GM23338 (cell line): ENCODE data around the gene SLC19A2. TPM values are rescaled to one million over a fixed set of nuclear protein-coding genes. Genes with fewer than 3 reads are reported as not detected.

Experiments
- ATAC-seq: fragments of 200-7000 bp; cut with Tn5 transposase; 3 replicates; pipeline ENCODE4 v1.9.1; 2020
- DNase-seq: peaks from one replicate; pipeline ENCODE4 v3.0.0-alpha.2; 2015; ENCODE audit warnings: low spot score
- H2AFZ ChIP-seq: fragments of 200-600 bp; sonication (generic); 2 replicates; pipeline ENCODE4 v1.8.0; 2016; ENCODE audit warnings: antibody characterized with exemption, mild to moderate bottlenecking, moderate library complexity
- H3F3A ChIP-seq: fragments of 200-600 bp; sonication (generic); replicated peaks from 2 replicates; pipeline ENCODE4 v1.8.0; 2017; ENCODE audit warnings: antibody characterized with exemption, mixed run types, low read depth
- H3K27ac ChIP-seq: fragments of 200-600 bp; sonication (generic); 2 replicates; pipeline ENCODE4 v1.6.1; 2016; ENCODE audit warnings: low read depth
- H3K27me3 ChIP-seq: fragments of 200-600 bp; sonication (generic); 2 replicates; pipeline ENCODE4 v1.8.0; 2016; ENCODE audit warnings: mild to moderate bottlenecking, mixed run types, moderate library complexity; ENCODE audit not compliant: insufficient read depth
- H3K36me3 ChIP-seq: fragments of 200-600 bp; sonication (generic); 2 replicates; pipeline ENCODE4 v1.8.0; 2016; ENCODE audit warnings: mild to moderate bottlenecking; ENCODE audit not compliant: insufficient read depth
- H3K4me1 ChIP-seq: fragments of 200-600 bp; sonication (generic); 2 replicates; pipeline ENCODE4 v1.8.0; 2016; ENCODE audit warnings: mild to moderate bottlenecking, moderate library complexity; ENCODE audit not compliant: insufficient read depth
- H3K4me2 ChIP-seq: fragments of 200-600 bp; sonication (generic); 2 replicates; pipeline ENCODE4 v1.7.1; 2017; ENCODE audit warnings: mixed run types
- H3K4me3 ChIP-seq: fragments of 200-600 bp; sonication (generic); 2 replicates; pipeline ENCODE4 v1.6.1; 2016; ENCODE audit warnings: mixed run types
- H3K79me2 ChIP-seq: fragments of 200-600 bp; sonication (generic); replicated peaks from 2 replicates; pipeline ENCODE4 v1.8.0; 2017; ENCODE audit warnings: mild to moderate bottlenecking; ENCODE audit not compliant: insufficient read depth
- H3K9me2 ChIP-seq: fragments of 200-600 bp; sonication (generic); 2 replicates; pipeline ENCODE4 v1.8.0; 2017; ENCODE audit not compliant: insufficient read depth
- H4K20me1 ChIP-seq: fragments of 200-600 bp; sonication (generic); replicated peaks from 2 replicates; pipeline ENCODE4 v1.8.0; 2017; ENCODE audit warnings: mild to moderate bottlenecking; ENCODE audit not compliant: insufficient read depth
- H3K27ac Mint-ChIP-seq: 2 replicates; pipeline ENCODE4 v1.8.0; 2020; ENCODE audit warnings: inconsistent platforms, mild to moderate bottlenecking, moderate library complexity, mixed read lengths
- H3K27me3 Mint-ChIP-seq: 3 replicates; pipeline ENCODE4 v1.8.0; 2022; ENCODE audit warnings: low read depth, mild to moderate bottlenecking, moderate library complexity, mixed read lengths, inconsistent platforms; ENCODE audit not compliant: insufficient read depth, poor library complexity
- H3K36me3 Mint-ChIP-seq: 3 replicates; pipeline ENCODE4 v1.8.0; 2021; ENCODE audit warnings: low read depth, mild to moderate bottlenecking, inconsistent platforms, moderate library complexity, mixed read lengths
- H3K4me1 Mint-ChIP-seq: 3 replicates; pipeline ENCODE4 v1.8.0; 2020; ENCODE audit warnings: mild to moderate bottlenecking, inconsistent platforms, mixed read lengths
- H3K4me3 Mint-ChIP-seq: 3 replicates; pipeline ENCODE4 v1.8.0; 2021; ENCODE audit warnings: moderate library complexity, mild to moderate bottlenecking, inconsistent platforms, mixed read lengths
- H3K9me3 Mint-ChIP-seq: 3 replicates; pipeline ENCODE4 v1.8.0; 2020; ENCODE audit warnings: moderate library complexity, mild to moderate bottlenecking, inconsistent platforms, mixed read lengths
- CREB1 ChIP-seq: fragments of 250-450 bp; sonication (Bioruptor Pico); IDR thresholded peaks from 2 replicates; pipeline ENCODE4 v1.5.0; 2020; ENCODE audit warnings: low read depth, mild to moderate bottlenecking, moderate library complexity
- CTCF ChIP-seq, 2 experiments: fragments of 200-600 bp in 1 of 2; sonication (generic) in 1 of 2; conservative IDR thresholded peaks; 2 replicates each; pipeline versions ENCODE4 v1.5.1 to v1.6.1; 2016 to 2017; ENCODE audit warnings: antibody characterized with exemption in 2 of 2, low read depth in 2 of 2, mild to moderate bottlenecking in 2 of 2, moderate library complexity in 1 of 2
- EZH2 ChIP-seq: fragments of 200-600 bp; sonication (generic); IDR thresholded peaks from one replicate; pipeline ENCODE4 v1.8.0; 2017; ENCODE audit warnings: antibody characterized with exemption, mild to moderate bottlenecking, low read depth; ENCODE audit not compliant: unreplicated experiment
- EZH2phosphoT487 ChIP-seq: fragments of 200-600 bp; sonication (generic); IDR thresholded peaks from one replicate; pipeline ENCODE4 v1.8.1; 2018; ENCODE audit warnings: antibody characterized with exemption; ENCODE audit not compliant: unreplicated experiment
- JUNB ChIP-seq: IDR thresholded peaks from one replicate; pipeline ENCODE4 v1.6.1; 2016; ENCODE audit warnings: antibody characterized with exemption; ENCODE audit not compliant: unreplicated experiment
- REST ChIP-seq: IDR thresholded peaks from one replicate; pipeline ENCODE4 v1.6.1; 2018; ENCODE audit warnings: antibody characterized with exemption; ENCODE audit not compliant: unreplicated experiment
- STAT1 ChIP-seq: IDR thresholded peaks from one replicate; pipeline ENCODE4 v1.6.1; 2016; ENCODE audit warnings: antibody characterized with exemption; ENCODE audit not compliant: unreplicated experiment
- ZNF114 ChIP-seq: fragments of 250-450 bp; sonication (Bioruptor Pico); IDR thresholded peaks from 2 replicates; pipeline ENCODE4 v1.5.0; 2020; ENCODE audit warnings: mild to moderate bottlenecking, moderate library complexity
- ZNF331 ChIP-seq: fragments of 250-450 bp; sonication (Bioruptor Pico); IDR thresholded peaks from 2 replicates; pipeline ENCODE4 v1.5.0; 2020; ENCODE audit warnings: low read depth, mild to moderate bottlenecking, moderate library complexity
- ZNF462 ChIP-seq: fragments of 250-450 bp; sonication (Bioruptor Pico); IDR thresholded peaks from 2 replicates; pipeline ENCODE4 v1.5.0; 2020; ENCODE audit warnings: mild to moderate bottlenecking, moderate library complexity
- polyA plus RNA-seq: library from polyadenylated mRNA; unstranded; fragments of >200 nt; fragmentation: Nextera tagmentation; extraction: Ambion mirVana; gene quantifications from 2 replicates; pipeline ENCODE4 v1.2.1, GENCODE V29; 2016
- total RNA-seq: library from RNA; depleted of rRNA; stranded (reverse); fragments of >200 nt; shearing (Covaris generic); gene quantifications from 2 replicates; pipeline ENCODE4 v1.2.3, GENCODE V29; 2014

Gene SLC19A2
- total and polyA plus RNA-seq, 2 experiments from 2014 or later = 11.1 to 39.1 TPM

GRCh38 chr1:169486281-169487051 is 722 bp upstream of the SLC19A2 start (continued):
- TF ChIP-seq ZNF114 (CRISPR knock-in tag) = no peak
- no peak for TF ChIP-seq CTCF (conservative IDR thresholded peaks at IDR 0.05; ENCODE audit: low read depth in 2 of 2)
- no peak for TF ChIP-seq CREB1
- TF ChIP-seq STAT1 = no peak

- Histone ChIP-seq H3K4me3 (peak overlapping the region; percentile 73), H3K36me3 (no peaks in the 10 kb centered on the region), H3K4me1 (peaks cover 56% of the 10 kb centered on the region), H4K20me1 (peaks cover 7% of the 10 kb centered on the region; the same call in 1 of the 2 replicates), H3K27me3 (no peaks in the 10 kb centered on the region), H2AFZ (peak overlapping the region; percentile 54; the same call in 1 of the 2 replicates), H3F3A (no peaks in the 10 kb centered on the region; the same call in 1 of the 2 replicates), H3K79me2 (peaks cover 54% of the 10 kb centered on the region), H3K27ac (peak overlapping the region; percentile 30), H3K9me2 (no peaks in the 10 kb centered on the region), H3K4me2 (peak overlapping the region; percentile 84)
- no peaks in the 10 kb centered on the region for H3K36me3 Mint-ChIP-seq
- no peaks in the 10 kb centered on the region for H3K9me3 Mint-ChIP-seq
- peaks cover 2% of the 10 kb centered on the region for H3K27me3 Mint-ChIP-seq
- DNase-seq (peak; percentile 34), ATAC-seq (peak; percentile 22)
- peak overlapping the region; percentile 86 for H3K4me3 Mint-ChIP-seq
- H3K4me1 Mint-ChIP-seq = peaks cover 67% of the 10 kb centered on the region
- peak overlapping the region; percentile 97 for H3K27ac Mint-ChIP-seq
- no peak for TF ChIP-seq EZH2
- no peak for TF ChIP-seq ZNF114 (CRISPR knock-in tag)
- no peak for TF ChIP-seq ZNF331 (CRISPR knock-in tag)
- no peak for TF ChIP-seq JUNB
- no peak for TF ChIP-seq ZNF462 (CRISPR knock-in tag)
- TF ChIP-seq CREB1 = no peak
- TF ChIP-seq REST = no peak
- TF ChIP-seq EZH2phosphoT487 = no peak
Measured at GRCh38 chr1:169484683-169485430, 887 bp downstream of the SLC19A2 start.
